ENCODE results near the gene APCDD1L.

DNA sequence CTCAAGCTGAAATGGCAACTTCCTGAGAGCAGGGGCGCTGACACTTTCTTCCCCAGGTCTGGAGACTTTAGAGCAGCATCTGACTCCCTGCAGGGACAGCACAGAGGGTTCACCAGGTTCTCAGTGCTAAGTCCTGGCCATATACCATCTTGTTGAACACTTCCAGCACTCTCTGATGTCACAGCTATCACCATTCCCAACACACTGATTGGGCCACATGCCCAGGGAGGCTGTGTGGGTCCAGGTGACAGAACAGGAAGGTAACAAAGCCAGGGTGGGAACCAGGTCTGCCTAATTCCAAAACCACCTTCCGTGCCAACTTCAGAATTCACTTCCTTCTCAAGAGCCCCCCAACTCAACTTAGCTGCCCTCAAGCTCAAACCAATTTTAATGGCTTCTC is 4.3 kb downstream of the APCDD1L start:
- TF ChIP-seq BHLHE40 (IDR thresholded peaks at IDR 0.05; ENCODE audit: borderline replicate concordance) (no peak), SP1 (IDR thresholded peaks at IDR 0.05) (no peak), ELF4 (IDR thresholded peaks at IDR 0.05) (no peak)
